ENCODE results near the gene CIC.

CIC gene

DNA sequence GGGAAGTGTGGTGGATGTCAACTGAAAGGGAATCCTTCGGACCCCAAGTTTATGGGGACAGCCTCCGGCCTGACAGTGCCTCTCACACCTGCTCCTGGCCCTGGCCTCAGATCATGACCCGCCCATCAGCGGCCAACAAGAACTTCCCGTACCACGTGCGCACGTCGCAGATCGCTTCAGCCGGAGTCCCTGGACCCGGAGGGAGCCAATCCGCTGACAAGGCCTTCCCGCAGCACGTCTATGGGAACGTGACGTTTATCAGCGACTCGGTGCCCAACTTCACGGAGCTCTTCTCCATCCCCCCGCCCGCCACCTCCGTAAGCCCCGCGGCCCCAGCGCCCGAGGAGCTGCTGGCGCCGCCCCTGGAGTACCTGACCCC is 54.4 kb downstream of the CIC start:
- TF ChIP-seq, protein P1, sequence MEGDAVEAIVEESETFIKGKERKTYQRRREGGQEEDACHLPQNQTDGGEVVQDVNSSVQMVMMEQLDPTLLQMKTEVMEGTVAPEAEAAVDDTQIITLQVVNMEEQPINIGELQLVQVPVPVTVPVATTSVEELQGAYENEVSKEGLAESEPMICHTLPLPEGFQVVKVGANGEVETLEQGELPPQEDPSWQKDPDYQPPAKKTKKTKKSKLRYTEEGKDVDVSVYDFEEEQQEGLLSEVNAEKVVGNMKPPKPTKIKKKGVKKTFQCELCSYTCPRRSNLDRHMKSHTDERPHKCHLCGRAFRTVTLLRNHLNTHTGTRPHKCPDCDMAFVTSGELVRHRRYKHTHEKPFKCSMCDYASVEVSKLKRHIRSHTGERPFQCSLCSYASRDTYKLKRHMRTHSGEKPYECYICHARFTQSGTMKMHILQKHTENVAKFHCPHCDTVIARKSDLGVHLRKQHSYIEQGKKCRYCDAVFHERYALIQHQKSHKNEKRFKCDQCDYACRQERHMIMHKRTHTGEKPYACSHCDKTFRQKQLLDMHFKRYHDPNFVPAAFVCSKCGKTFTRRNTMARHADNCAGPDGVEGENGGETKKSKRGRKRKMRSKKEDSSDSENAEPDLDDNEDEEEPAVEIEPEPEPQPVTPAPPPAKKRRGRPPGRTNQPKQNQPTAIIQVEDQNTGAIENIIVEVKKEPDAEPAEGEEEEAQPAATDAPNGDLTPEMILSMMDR (IDR thresholded peaks at IDR 0.05; ENCODE audit: borderline replicate concordance, insufficient read depth, low read depth, low read length), result no peak
- no peak overlapping the region for H3K4me3 ChIP-seq (ENCODE audit: low read depth, low read length)

GRCh38 chr19:42323852-42324654 is 55.0 kb downstream of the CIC start:
- no peak overlapping the region for H3K4me3 ChIP-seq (ENCODE audit: low read depth, low read length)
- TF ChIP-seq, protein P1 (IDR thresholded peaks at IDR 0.05; ENCODE audit: borderline replicate concordance, insufficient read depth, low read depth, low read length), result 0 out of 2 replicates have a peak, but pooled peaks have one; percentile 22

DNA sequence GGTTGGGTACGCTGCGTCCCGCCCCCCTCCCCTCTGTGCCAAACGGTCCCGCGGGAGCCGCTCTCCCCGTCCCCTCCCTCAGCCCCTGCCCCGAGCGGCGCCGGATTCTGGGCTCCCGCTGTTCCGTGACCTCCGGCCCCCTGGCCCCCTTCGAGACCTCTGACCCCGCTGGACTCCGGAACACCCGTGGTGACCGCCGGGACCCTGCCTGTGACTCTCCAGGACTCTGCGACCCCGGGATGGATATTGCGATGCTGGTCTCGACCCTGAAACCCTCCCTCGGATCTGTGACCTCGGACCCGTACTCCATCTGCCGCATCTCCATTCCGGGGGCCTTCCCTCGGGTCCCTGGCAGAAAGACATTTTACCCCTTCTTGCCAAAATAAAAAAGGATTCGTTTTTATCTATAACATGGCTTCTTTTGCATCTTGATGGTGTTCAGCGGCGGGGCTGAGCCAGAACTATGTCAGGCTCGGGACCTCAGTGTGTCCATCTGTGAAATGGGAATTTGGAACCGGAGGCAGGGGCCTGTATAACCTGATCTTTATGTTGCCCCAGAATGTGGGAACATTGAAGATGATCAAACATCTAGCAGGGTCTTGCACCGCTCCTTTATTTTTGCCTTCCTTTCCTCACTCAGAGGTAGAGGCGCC is 55.7 kb downstream of the CIC start:
- H3K4me3 ChIP-seq (ENCODE audit: low read depth, low read length), result peak overlapping the region; percentile 83
- TF ChIP-seq, protein P1 (IDR thresholded peaks at IDR 0.05; ENCODE audit: borderline replicate concordance, insufficient read depth, low read depth, low read length), result no peak

DNA sequence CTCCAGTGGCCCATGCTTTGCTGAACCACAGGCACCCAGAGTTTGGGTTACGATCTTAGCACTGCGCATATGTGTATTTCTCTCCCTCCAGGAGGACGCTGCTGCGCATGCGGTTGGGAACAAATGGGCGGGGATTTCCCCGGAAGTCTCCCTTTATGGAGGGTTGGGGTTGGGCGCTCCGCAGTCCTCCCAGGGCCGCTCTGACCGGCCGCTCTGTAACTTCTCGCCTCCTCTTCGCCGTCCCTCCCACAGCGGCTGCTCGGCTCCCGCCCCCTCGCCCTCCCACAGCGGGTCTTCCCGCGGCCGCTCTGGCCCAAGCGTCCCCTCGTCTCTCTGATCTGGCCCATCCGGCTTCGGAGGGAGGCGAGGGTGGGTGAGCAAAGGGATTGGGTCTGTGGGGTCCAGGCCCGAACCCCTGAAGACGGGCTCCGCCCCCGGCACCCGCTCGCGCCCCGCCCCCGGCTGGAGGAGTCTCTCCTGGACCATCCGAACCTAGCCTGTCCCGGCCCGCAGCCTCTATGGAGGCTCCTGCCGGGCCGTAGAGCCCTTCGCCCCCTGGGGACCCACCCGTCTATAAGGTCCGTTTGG is 56.4 kb downstream of the CIC start, which contains the start of gene MEGF8:
MEGF8 (plus strand) TSS at position 328 of the 588 bp plus-strand sequence. CDS start 609 bp downstream, outside the sequence.
- TF ChIP-seq, protein P1 (IDR thresholded peaks at IDR 0.05; ENCODE audit: borderline replicate concordance, insufficient read depth, low read depth, low read length), result peak; percentile 82
- peak within 1 kb of the TSS; percentile 83 for H3K4me3 ChIP-seq (ENCODE audit: low read depth, low read length)

DNA sequence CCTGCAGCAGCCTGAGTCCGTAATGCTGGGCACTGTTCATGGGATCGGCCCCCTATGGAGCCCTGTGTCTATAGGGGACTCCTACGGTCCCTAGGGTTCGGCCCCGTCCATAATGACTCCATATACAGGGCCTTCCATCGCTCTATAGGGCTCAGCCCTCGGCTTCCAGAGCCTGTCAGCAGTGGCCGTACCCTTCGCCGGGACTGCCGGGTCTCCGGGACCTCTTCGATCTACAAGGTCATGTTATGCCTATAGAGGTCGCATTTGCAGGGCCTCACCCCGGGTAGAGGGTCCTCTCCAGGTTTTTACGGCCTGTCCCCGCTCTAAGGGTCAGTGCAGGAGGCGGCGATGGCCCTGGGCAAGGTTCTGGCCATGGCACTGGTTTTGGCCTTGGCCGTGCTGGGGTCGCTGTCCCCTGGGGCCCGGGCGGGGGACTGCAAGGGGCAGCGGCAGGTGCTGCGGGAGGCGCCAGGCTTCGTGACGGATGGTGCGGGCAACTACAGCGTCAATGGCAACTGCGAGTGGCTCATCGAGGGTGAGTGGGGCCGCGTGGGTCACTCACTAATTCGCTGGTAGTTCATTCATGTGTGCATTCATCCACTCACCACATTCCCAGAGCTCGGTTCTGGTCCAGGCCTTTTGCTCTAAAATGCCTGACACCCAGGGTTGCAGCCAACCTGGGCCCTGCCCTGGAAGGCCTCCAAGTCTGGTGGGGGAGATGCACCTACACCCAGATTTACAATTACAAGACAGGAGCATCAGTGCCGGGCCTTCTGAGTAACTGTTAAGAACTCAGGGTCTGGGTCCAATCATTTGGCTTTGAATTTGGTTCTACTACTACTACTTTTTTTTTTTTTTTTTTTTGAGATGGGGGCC is 57.1 kb downstream of the CIC start:
- peak overlapping the region; percentile 83 for H3K4me3 ChIP-seq (ENCODE audit: low read depth, low read length)
- TF ChIP-seq, protein P1 (IDR thresholded peaks at IDR 0.05; ENCODE audit: borderline replicate concordance, insufficient read depth, low read depth, low read length), result peak; percentile 37

- no peak overlapping the region for H3K4me3 ChIP-seq (ENCODE audit: low read depth, low read length)
- TF ChIP-seq, protein P1 (IDR thresholded peaks at IDR 0.05; ENCODE audit: borderline replicate concordance, insufficient read depth, low read depth, low read length), result no peak
These were observed 57.9 kb downstream of the CIC start for GRCh38 chr19:42326969-42327368.

Data from GM12875 (cell line).